ENCODE measurements around the gene CCNYL1.
"Not testable (repeated sequence)": the region's sequence is repeated elsewhere in the genome, so short reads cannot be mapped to it uniquely, and the experiment has no call there.

Gene CCNYL1

DNA sequence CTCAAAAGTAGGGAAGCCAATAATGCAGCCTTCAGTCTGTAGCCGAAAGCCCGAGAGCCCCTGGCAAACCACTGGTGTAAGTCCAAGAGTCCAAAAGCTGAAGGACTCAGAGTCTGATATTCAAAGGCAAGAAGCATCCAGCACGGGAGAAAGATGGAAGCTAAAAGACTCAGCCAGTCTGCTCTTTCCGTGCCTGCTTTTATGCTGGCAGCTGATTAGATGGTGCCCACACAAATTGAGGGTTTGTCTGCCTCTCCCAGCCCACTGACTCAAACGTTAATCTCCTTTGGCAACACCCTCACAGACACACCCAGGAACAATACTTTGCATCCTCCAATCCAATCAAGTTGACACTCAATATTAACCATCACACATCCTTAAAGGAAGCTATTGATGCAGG lies 14.5 kb upstream of the CCNYL1 start:
- H3K4me3 ChIP-seq (ENCODE audit: low read depth, low read length), result not testable (repeated sequence)

DNA sequence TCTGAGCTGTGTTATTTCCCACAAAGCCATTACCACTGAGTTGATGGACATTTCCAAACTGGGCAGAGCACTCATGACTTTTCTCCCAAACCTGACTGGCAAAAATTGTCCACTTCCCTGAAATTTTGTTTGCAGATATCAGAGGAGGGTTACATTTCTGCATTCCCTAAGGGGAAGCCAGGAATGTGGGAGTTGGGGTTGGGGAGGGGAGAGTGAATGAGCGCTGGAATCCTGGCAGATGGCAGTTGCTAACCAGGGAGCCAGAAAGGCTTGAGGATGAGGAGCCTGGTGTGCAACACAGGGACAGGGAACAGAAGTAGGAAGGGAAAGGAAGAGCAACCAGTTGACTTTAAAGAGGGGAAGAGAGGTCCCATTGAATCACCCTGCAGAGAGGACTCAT lies 14.0 kb upstream of the CCNYL1 start:
- H3K4me3 ChIP-seq (ENCODE audit: low read depth, low read length), result no peak overlapping the region

DNA sequence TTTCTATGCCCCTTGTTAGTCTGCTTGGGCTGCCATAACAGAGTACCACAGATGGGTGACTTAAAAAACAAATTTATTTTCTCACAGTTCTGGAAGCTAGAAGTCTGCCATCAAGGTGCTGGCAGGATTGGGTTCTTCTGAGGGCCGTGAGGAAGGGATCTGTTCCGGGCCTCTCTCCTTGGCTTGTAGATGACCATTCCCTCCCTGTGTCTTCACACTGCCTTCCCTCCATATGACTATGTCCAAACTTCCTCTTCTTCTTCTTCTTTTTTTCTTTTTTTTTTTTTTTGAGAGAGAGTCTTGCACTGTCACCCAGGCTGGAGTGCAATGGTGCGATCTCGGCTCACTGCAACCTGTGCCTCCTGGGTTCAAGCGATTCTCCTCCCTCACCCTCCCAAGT lies 13.1 kb upstream of the CCNYL1 start:
- H3K4me3 ChIP-seq (ENCODE audit: low read depth, low read length), result no peak overlapping the region

DNA sequence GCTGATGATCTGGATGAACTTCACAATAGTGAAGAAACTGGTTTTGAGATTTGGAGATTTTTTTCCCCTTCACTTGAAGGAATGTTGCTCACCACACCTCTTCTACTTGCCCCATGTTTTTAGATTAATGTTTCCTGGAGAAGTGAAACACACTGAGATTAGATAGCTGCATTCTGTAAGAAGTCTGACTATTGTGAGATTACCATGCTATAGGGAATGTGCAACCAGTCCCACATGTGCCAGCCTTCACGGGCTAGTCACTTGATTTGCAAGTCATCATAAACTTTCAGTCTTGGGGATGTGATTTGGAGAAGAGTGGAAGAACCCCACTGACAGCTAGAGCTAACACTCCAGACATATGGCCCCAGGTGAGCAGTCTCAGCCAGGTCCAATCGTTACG lies 7.4 kb upstream of the CCNYL1 start:
- H3K4me3 ChIP-seq (ENCODE audit: low read depth, low read length), result no peak overlapping the region

DNA sequence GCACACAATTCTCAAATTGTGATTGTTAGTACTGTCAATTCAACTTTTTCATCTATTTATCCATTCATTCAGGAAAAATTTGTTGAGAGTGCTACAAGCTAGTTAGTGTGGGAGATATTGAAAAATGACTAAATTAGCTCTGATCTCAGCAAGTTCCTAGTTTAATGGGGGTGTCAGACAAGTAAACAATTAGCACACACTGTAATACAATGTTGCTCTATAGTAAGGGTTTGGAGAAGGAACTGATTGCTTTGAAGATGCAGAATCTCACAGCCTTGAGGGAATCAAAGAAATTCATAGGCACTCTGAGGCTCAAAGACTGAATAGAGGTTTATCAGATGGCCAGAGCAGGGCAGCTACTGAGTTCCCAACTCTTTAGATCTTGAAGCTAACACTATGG lies 6.8 kb upstream of the CCNYL1 start:
- no peak overlapping the region for H3K4me3 ChIP-seq (ENCODE audit: low read depth, low read length)

DNA sequence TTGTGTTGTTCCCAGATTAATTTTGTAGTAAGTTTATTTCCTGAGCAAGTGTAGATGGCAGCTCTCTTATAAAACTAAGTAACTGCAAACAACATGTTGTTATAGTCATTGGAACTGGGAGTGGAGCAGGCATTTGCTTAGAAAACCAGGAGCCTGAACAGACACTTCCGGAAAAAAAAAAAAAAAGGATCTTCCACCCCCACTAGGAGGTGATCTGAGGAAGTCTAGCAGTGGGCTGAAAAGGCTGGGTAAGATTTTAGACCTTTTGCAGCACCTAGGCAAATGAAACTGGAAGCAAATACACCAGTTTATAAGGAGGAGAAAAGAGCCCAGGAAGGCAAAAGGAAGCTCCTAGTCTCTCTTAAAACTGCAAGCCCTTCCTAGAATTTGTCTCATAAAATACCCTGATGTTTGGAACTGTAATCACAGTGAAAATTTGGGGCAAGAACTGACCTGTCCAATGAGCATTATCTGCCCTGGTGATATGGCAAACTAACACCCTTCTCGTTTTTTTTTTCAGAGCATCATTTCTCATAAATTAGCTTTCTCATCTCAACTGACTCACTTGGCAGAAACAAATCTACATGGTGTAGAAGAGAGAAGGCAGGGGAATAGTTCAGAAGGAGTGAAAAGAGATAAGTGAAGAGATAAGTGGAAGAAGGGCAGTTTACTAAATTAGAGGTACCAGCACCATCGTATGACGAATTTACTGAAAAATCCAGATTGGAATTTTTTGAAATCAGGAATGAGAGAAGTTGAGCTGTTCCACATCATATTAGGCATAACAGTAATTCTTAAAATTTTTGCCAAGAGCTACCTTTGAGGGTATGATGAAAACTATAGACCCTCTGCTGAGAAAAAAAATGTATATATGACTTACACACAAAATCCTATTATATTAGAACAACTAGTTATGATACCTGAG lies 4.2 kb upstream of the CCNYL1 start:
- no peak overlapping the region for H3K4me3 ChIP-seq (ENCODE audit: low read depth, low read length)

DNA sequence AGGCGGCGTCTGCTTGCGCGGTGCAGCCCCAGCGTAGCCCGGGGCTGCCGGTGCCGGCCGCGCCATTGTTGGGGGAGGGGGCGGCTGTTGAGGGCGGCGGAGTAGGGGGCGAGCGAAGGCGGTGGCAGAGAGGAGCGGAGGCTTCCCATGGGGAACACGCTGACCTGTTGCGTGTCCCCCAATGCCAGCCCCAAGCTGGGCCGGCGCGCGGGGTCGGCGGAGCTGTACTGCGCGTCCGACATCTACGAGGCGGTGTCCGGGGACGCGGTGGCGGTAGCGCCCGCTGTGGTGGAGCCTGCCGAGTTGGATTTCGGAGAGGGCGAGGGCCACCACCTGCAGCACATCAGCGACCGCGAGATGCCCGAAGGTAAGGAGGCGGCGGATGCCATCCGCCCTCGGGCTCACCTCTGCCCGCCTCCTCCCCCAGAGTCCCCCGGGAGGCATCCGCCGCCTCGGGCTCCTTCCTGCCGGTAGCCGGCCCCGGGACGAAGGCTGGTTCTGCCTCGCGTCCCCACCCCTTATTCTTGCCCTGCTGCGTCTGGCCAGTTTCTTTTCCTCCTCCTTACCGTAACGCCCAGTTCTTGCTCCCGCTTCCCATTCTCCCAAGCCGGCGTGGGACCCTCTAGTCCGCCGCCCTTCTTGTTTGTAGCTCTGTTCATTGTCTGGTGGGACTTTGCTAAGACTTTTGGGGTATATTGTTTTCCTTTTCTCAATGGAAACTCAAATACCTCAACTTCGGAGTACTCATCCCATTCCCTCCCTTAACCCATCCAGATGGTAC lies 500 bp downstream of the CCNYL1 start:
- H3K4me3 ChIP-seq (ENCODE audit: low read depth, low read length), result peak overlapping the region; percentile 88

DNA sequence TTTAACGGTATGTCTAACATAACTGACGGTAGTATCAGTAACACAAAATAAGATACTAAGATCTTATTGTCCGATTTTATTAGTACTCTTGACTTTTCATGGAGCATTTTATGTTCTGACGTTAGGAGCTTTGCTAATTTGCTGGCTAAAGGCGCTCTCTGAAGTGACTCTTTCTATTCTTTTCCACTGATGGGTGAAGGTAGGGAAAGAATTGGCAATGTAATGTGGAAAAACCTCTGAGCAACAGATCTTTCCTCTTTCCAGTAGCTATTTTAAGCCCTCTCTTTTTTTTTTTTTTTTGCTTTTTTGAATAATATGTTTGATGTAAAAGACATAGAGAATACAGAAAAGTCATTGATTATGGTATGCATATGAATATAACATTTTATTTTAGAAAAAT lies 4.6 kb downstream of the CCNYL1 start:
- no peak overlapping the region for H3K4me3 ChIP-seq (ENCODE audit: low read depth, low read length)

DNA sequence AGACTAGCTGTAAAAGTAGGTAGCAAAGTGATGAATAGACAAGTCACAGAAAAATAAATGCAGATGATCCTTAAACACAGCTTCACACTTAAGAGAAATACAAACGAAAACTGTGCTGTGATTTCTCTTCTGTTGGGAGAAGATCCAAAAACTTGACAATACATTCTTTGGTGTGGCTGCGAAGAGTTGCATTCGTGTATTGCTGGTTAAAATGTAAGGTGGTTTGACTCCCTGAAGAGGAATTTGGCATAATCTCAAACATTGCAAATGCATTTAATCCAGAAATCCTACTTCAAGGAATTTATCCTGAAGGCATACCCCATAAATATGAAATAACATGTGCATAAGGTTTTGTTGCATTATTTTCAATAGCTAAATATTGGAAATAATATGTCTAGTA lies 7.1 kb downstream of the CCNYL1 start:
- H3K4me3 ChIP-seq (ENCODE audit: low read depth, low read length), result no peak overlapping the region

DNA sequence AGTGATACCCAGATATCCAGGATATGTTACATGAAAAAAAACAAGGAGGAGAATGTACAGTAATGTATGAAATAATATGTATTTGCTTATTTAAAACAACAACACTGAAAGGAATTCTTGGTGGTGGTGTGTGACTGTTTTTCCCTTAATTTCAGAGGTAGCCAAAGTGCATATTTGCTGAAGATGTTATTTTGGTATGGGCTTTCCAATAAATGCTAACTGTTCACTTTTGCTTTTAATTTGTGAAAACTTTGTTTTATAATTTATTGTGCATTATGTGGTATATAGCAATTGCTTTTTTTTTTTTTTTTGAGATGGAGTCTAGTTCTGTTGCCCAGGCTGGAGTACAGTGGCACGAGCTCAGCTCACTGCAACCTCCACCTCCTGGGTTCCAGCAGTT lies 7.6 kb downstream of the CCNYL1 start:
- H3K4me3 ChIP-seq (ENCODE audit: low read depth, low read length), result no peak overlapping the region

DNA sequence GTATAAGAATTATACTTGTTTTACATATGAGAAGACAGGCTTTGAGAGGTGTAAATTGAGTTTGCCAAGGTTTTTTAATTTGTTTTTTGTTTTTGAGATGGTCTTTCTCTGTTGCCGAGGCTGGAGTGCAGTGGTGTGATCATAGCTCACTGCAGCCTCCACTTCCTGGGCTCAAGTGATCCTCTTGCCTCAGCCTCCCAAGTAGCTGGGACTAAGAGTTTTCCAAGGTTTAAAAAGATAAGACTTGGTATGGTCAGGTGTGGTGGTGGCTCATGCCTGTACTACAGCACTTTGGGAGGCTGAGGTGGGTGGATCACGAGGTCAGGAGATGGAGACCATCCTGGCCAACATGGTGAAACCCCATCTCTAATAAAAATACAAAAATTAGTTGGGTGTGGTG lies 8.2 kb downstream of the CCNYL1 start:
- not testable (repeated sequence) for H3K4me3 ChIP-seq (ENCODE audit: low read depth, low read length)

DNA sequence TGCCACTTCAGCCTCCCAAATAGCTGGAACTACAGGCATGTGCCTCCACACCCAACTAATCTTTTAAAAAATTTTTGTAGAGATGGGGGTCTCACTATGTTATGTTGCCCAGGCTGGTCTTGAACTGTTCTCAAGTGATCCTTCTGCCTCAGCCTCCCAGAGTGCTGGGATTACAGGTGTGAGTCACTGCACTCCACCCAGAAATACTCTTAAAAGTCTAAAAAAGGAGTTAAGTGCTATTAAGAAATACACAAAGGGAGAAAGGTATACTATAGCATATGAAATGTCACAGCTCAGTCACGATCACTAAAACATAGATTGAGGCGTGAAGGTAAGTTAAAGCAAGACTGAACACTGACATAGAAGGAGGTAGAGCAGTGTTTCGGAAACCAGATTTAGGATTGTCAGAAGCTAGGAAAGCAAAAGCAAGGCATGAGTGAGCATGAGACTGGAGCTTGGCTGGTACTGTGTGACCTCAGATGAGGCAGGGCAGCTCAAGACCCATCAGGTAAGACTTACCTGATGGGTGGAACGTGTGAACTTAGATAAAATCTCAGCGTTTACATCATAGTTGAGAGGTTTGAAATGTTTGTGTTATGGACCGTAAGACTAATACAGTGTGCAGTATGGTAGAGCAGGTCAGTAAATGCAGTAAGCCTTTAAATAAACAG lies 9.2 kb downstream of the CCNYL1 start:
- H3K4me3 ChIP-seq (ENCODE audit: low read depth, low read length), result no peak overlapping the region

DNA sequence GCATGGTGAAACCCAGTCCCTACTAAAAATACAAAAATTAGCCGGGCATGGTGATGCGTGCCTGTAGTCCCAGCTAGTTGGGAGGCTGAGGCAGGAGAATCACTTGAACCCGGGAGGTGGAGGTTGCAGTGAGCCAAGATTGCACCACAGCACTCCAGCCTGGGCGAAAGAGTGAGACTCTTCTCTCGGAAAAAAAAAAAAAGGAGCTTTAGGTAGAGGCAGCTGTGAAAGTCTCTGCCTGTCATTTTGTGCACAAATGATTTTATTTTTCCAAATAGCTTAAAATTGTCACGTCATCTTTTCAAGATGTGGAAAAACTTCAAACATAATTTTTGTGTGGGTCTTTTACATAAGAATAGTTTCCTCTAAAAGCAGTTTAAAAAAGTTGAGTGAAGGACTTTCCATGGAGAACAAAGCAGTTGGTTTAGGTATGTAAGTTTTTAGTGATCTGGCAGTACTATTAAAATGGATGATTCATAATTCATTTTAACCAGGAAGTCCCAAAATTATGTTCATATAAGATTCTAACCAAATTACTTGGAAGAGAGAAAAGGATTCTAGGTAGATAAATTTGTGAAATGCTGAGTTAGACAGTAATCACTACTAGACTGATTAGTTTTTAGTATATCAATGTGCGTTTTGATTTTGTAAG lies 11.5 kb downstream of the CCNYL1 start:
- no peak overlapping the region for H3K4me3 ChIP-seq (ENCODE audit: low read depth, low read length)

DNA sequence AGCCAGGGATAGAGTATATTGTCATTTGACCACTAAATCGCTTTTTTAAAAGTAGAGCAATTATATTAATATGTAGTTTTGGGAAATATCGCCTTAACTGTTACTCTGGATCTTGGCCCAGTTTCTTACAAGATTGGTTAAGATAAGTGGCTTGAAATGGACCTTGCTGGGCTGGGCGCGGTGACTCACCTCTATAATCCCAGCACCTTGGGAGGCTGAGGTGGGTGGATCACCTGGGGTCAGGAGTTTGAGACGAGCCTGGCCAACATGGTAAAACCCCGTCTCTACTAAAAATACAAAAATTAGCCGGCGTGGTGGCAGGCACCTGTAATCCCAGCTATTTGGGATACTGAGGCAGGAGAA lies 12.0 kb downstream of the CCNYL1 start:
- not testable (repeated sequence) for H3K4me3 ChIP-seq (ENCODE audit: low read depth, low read length)

DNA sequence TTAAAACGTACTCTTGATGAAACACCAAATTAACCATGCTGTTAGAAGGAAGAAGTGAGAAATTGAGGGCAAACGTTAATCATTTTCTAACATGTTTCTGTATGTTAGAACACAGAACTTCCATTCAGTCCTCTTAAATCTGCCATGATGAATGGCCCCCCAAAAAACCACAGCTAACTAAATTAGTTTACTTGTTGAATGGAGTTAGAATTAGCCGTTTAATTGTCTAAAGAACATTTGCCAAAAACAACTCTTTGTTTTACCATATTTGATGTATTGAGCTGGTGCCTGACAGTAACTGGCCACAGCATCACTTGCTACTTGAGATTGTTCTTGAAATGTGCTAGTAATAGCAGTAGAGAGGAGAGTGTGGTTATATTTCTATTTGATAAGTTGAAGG lies 12.7 kb downstream of the CCNYL1 start:
- no peak overlapping the region for H3K4me3 ChIP-seq (ENCODE audit: low read depth, low read length)

DNA sequence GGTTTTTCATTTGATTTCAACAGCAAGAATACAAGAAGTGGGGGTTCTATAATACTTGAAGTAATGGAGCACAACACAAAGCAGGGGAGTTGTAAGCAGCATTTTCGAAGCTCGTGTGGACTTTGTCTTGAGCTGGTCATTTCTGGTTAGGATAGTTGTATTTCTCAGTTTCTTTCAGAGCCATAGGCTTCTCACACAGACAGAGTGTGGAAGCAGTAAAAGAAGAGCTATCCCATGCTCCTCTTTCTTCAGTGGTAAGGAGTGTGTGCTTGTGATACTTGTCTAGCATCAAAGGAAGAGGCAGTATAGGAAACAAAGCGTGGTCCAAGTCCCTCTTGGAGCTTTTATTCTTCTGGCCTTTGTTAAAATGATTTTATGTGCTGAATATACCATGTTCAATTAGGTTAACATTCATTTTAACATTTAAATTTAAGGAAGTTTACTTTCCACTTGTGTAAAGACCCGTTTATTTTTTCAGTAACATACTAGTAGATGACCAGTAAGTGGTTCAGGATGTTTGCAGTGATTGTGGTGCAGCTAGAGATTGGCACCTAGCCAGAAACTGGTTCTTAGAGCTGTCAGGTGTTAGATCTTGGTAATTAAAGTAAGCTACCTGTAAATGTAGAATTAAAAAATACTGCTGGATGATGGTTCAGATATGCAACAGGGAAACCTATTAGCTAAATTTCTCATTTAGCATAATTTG lies 14.6 kb downstream of the CCNYL1 start:
- H3K4me3 ChIP-seq (ENCODE audit: low read depth, low read length), result no peak overlapping the region

DNA sequence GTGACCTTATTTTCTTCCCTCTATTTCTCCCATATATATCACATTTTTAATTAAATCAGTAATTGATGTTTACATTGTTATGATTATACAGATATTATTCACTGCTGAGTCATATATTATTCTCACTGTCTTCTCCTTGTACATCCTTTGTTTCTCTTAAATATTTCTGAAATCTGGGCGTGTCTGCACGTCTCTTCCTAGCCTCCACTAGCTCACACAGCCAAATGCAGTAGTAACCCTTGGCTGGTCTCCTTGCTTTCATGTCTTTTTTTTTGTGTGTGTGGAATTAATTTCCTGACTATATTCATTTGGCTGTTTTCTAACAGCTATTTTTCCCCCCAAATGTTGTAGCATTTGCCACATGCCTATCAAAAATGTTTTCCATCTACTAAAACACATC lies 15.8 kb downstream of the CCNYL1 start:
- H3K4me3 ChIP-seq (ENCODE audit: low read depth, low read length), result no peak overlapping the region

DNA sequence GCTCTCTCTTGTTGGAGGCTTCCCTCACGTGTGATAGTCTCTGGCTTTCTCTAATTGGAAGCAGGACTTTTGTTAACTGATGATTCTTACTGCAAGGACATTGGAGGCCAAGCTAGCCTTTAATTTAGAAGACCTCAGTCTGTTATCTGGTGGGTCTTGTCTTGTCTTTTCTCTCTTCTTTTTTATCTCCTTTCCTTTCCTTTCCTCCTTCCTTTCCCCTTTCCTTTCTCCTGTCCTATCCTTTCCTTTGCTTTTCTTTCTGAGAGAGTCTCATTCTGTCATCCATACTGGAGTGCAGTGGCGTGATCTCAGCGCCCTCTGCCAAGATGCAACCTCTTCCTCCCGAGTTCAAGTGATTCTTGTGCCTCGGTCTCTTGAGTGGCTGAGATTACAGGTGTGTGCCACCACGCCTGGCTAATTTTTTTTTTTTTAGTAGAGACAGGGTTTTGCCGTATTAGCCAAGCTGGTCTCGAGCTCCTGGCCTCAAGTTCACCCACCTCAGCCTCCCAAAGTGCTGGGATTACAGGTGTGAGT lies 18.1 kb downstream of the CCNYL1 start:
- H3K4me3 ChIP-seq (ENCODE audit: low read depth, low read length), result no peak overlapping the region

DNA sequence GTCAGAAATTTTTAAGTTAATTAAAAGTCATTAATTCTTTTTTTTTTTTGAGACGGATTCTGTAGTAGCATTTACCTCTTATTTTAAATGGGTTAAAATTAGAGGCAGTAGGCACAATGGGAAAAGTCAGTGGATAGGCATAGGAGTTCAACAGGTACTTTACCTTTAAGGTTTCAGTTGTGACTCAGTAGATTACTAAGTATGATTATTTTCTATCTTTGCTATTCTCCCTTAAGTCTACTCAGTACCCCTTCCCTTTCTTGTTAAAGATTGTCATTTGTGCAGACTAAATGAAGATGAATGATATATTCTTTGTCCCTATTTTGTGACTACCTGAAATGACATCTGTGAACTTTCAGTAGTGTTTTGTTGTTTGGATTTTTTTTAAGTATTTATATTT lies 19.7 kb downstream of the CCNYL1 start:
- no peak overlapping the region for H3K4me3 ChIP-seq (ENCODE audit: low read depth, low read length)

DNA sequence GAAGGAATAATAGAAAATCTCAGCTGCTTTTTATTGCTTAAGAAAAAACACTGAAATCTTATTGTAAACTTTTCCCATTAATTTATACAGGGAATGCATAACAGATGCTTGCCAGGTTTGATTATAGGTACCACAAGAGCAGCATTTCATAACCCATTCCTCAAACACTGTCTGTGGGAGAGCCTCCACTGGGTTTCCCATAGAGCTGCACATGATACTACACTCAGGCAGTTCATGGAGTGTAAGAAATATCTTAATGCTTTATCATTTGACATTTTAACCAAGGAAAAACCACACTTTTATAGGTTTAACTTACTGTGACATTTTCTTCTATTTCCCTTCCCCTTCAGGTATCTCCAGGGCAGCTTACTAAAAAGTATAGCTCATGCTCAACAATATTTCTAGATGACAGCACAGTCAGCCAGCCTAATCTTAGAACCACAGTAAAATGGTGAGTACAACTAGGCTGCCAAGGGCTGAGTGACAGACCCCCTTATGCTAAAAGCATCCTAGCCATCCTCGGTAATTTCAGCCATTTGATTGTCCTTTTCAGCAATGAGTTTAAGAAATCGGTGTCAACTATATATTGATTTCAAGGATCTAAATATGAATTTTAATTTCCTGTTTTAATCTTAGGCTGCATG lies 22.3 kb downstream of the CCNYL1 start:
- no peak overlapping the region for H3K4me3 ChIP-seq (ENCODE audit: low read depth, low read length)

Measured in iPS-11a (cell line).